Measurements from ENCODE around the gene STARD6.

GRCh38 chr18:54279477-54280219 is 78.0 kb downstream of the STARD6 start:
- TF ChIP-seq POLR2A (IDR thresholded peaks at IDR 0.05) (no peak), POLR2AphosphoS5 (IDR thresholded peaks at IDR 0.05) (no peak), EP300 (IDR thresholded peaks at IDR 0.05) (no peak)
- TF ChIP-seq, protein P1, sequence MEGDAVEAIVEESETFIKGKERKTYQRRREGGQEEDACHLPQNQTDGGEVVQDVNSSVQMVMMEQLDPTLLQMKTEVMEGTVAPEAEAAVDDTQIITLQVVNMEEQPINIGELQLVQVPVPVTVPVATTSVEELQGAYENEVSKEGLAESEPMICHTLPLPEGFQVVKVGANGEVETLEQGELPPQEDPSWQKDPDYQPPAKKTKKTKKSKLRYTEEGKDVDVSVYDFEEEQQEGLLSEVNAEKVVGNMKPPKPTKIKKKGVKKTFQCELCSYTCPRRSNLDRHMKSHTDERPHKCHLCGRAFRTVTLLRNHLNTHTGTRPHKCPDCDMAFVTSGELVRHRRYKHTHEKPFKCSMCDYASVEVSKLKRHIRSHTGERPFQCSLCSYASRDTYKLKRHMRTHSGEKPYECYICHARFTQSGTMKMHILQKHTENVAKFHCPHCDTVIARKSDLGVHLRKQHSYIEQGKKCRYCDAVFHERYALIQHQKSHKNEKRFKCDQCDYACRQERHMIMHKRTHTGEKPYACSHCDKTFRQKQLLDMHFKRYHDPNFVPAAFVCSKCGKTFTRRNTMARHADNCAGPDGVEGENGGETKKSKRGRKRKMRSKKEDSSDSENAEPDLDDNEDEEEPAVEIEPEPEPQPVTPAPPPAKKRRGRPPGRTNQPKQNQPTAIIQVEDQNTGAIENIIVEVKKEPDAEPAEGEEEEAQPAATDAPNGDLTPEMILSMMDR (IDR thresholded peaks at IDR 0.05), result no peak

Data from sigmoid colon (tissue), 4 donors.